ENCODE measurements around the gene FOXJ2. TPM values are rescaled to one million over a fixed set of nuclear protein-coding genes. Genes with fewer than 3 reads are reported as not detected.
A peak's percentile ranks its signal among the peaks of the same experiment; 100 is the strongest.
"Not testable (repeated sequence)": the region's sequence is repeated elsewhere in the genome, so short reads cannot be mapped to it uniquely, and the experiment has no call there.

The FOXJ2 gene
- total and polyA plus RNA-seq, 7 donors: 2.8 to 17.1 (median 12.5) TPM

GRCh38 chr12:7991535-7991934, 41.0 kb upstream of the FOXJ2 start:
- Histone ChIP-seq H3K9me3 (no peaks in the 10 kb centered on the region), H3K27ac (no peak overlapping the region), H3K4me3 (no peak overlapping the region), H3K36me3 (no peaks in the 10 kb centered on the region), H3K4me1 (no peaks in the 10 kb centered on the region), H3K27me3 (no peaks in the 10 kb centered on the region)
- WGBS, 2 donors: 84 to 95% methylated on average over 1 of the region's 1 CpG
- no peak for DNase-seq
- no peak for TF ChIP-seq POLR2AphosphoS5 (IDR thresholded peaks at IDR 0.05)
- TF ChIP-seq, protein P1, sequence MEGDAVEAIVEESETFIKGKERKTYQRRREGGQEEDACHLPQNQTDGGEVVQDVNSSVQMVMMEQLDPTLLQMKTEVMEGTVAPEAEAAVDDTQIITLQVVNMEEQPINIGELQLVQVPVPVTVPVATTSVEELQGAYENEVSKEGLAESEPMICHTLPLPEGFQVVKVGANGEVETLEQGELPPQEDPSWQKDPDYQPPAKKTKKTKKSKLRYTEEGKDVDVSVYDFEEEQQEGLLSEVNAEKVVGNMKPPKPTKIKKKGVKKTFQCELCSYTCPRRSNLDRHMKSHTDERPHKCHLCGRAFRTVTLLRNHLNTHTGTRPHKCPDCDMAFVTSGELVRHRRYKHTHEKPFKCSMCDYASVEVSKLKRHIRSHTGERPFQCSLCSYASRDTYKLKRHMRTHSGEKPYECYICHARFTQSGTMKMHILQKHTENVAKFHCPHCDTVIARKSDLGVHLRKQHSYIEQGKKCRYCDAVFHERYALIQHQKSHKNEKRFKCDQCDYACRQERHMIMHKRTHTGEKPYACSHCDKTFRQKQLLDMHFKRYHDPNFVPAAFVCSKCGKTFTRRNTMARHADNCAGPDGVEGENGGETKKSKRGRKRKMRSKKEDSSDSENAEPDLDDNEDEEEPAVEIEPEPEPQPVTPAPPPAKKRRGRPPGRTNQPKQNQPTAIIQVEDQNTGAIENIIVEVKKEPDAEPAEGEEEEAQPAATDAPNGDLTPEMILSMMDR (IDR thresholded peaks at IDR 0.05): no peak
- no peak for TF ChIP-seq POLR2A (IDR thresholded peaks at IDR 0.05)
- TF ChIP-seq EP300 (IDR thresholded peaks at IDR 0.05): no peak
- intact Hi-C loops (cut with DNase I): no loop called here

GRCh38 chr12:7994731-7995205, 37.7 kb upstream of the FOXJ2 start:
- DNase-seq: no peak
- H3K4me3 ChIP-seq: no peak overlapping the region
- intact Hi-C loops (cut with DNase I): loop anchor here (1.0 kb wide), 2 partner anchors 59 to 134 kb away; no protein-coding TSS in a partner anchor
- H3K36me3 ChIP-seq: no peaks in the 10 kb centered on the region
- TF ChIP-seq, protein P1 (IDR thresholded peaks at IDR 0.05): no peak
- peak in 1 of 4 donors; percentile 15 for TF ChIP-seq POLR2AphosphoS5 (IDR thresholded peaks at IDR 0.05)
- no peaks in the 10 kb centered on the region for H3K27me3 ChIP-seq
- H3K9me3 ChIP-seq: peaks cover 0 to 3% (median 0%) of the 10 kb centered on the region in 4 donors
- peak overlapping the region in 3 of 4 donors; percentile 21 to 55 (median 52) for H3K27ac ChIP-seq
- no peaks in the 10 kb centered on the region for H3K4me1 ChIP-seq
- WGBS, 2 donors: 70 to 73% methylated on average over 7 of the region's 7 CpGs

GRCh38 chr12:7995266-7995963, 37.1 kb upstream of the FOXJ2 start:
- Histone ChIP-seq H3K4me1 (no peaks in the 10 kb centered on the region), H3K9me3 (peaks cover 0 to 3% (median 0%) of the 10 kb centered on the region in 4 donors), H3K27ac (peak overlapping the region in 3 of 4 donors; percentile 21 to 55 (median 52)), H3K4me3 (no peak overlapping the region), H3K36me3 (no peaks in the 10 kb centered on the region), H3K27me3 (no peaks in the 10 kb centered on the region)
- DNase-seq: peak; percentile 92
- intact Hi-C loops (cut with DNase I): loop anchor here (1.0 kb wide), 2 partner anchors 60 to 135 kb away; no protein-coding TSS in a partner anchor
- WGBS, 2 donors: 41 to 42% methylated on average over 9 of the region's 9 CpGs
- TF ChIP-seq POLR2AphosphoS5 (IDR thresholded peaks at IDR 0.05) (peak in 1 of 4 donors; percentile 9), EP300 (IDR thresholded peaks at IDR 0.05) (no peak), POLR2A (IDR thresholded peaks at IDR 0.05) (no peak)
- TF ChIP-seq, protein P1 (IDR thresholded peaks at IDR 0.05): peak; percentile 78 to 81 (median 81)

DNA sequence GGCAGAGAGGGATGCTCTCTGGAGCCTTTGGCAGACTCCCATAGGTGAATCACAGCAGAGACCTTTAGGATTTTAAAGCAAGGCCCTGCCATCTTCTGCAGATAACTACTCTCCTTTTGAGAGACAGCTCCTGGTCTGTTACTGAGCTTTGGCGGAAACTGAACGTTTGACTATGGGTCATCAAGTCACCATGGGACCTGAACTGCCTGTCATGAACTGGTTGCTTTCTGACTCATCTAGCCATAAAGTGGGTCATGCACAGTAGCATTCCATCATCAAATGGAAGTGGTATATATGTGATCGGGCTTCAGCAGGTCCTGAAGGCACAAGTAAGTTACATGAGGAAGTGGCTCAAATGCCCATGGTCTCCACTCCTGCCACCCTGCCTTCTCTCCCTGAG, 31.7 kb upstream of the FOXJ2 start:
- H3K4me1 ChIP-seq; H3K36me3 ChIP-seq; H3K4me3 ChIP-seq; H3K27me3 ChIP-seq; intact Hi-C loops (cut with DNase I); H3K27ac ChIP-seq; H3K9me3 ChIP-seq; DNase-seq: not testable (repeated sequence)
- WGBS, 2 donors: 81% methylated on average over 3 of the region's 3 CpGs

DNA sequence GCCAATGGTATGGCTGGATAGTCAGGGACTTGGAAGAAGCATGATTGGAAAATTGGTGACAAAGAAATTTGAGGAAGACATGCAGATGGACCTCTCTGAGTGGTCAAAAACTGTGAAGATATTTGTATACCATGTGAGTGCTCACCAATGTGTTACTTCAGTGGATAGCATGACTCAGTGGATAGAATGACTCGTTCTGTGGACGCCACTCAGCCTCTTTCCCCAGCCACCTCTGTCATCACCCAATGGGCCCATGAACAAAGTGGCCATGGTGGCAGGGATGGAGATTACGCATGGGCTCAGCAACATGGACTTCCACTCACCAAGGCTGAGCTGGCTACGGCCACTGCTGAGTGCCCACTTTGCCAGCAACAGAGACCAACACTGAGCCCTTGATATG, 31.0 kb upstream of the FOXJ2 start:
- WGBS, 2 donors: 87 to 93% methylated on average over 4 of the region's 4 CpGs
- H3K27me3 ChIP-seq; DNase-seq; H3K4me3 ChIP-seq; H3K27ac ChIP-seq; H3K9me3 ChIP-seq; H3K4me1 ChIP-seq; H3K36me3 ChIP-seq; intact Hi-C loops (cut with DNase I): not testable (repeated sequence)

DNA sequence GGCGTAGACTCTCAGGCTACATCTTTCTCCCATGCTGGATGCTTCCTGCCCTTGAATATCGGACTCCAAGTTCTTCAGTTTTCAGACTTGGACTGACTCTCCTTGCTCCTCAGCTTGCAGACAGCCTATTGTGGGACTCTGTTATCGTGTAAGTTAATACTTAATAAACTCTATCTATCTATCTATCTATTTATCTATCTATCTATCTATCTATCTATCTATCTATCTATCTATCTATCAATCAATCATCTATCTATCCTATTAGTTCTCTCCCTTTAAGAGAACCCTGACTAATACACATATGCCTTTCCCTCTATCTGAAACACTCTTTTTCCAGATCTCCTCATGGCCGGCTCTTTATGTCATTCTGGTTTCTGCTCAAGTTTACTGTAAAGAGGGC, 27.6 kb upstream of the FOXJ2 start:
- H3K9me3 ChIP-seq; H3K27ac ChIP-seq; H3K36me3 ChIP-seq; intact Hi-C loops (cut with DNase I); H3K4me3 ChIP-seq; H3K27me3 ChIP-seq; DNase-seq; H3K4me1 ChIP-seq: not testable (repeated sequence)
- 89 to 93% methylated on average over 4 of the region's 4 CpGs for WGBS, 2 donors

All from sigmoid colon (tissue), 7 donors.